WTC11 (cell line): Measurements from ENCODE around the gene CCT6A. TPM values are rescaled to one million over a fixed set of nuclear protein-coding genes. Genes with fewer than 3 reads are reported as not detected.
"Not testable (repeated sequence)": the region's sequence is repeated elsewhere in the genome, so short reads cannot be mapped to it uniquely, and the experiment has no call there.

ENCODE experiments used
- ATAC-seq: fragments of 200-7000 bp; cut with Tn5 transposase; 2 replicates; pipeline ENCODE4 v1.10.0; 2021; ENCODE audit warnings: mild to moderate bottlenecking, moderate library complexity
- CTCF ChIA-PET: fragments of 300-600 bp; sonication (Branson Sonifier 250); formaldehyde crosslinking; loops from one replicate; lab custom pipeline; 2021; ENCODE audit warnings: antibody characterized with exemption; lab: Charles Lee
- POLR2A ChIA-PET: fragments of 350-600 bp; sonication (Branson Sonifier 250); formaldehyde crosslinking; loops from one replicate; lab custom pipeline; 2021; ENCODE audit warnings: antibody characterized with exemption; lab: Charles Lee
- DNase-seq: peaks from one replicate; pipeline ENCODE4 v3.0.0; 2021; ENCODE audit warnings: low spot score
- H3K27ac Mint-ChIP-seq: 2 replicates; pipeline ENCODE4 v1.8.0; 2021; ENCODE audit warnings: mixed read lengths
- H3K27me3 Mint-ChIP-seq: 2 replicates; pipeline ENCODE4 v1.8.0; 2021; ENCODE audit warnings: low read depth, mild to moderate bottlenecking, moderate library complexity, mixed read lengths
- H3K36me3 Mint-ChIP-seq: 2 replicates; pipeline ENCODE4 v1.8.0; 2021; ENCODE audit warnings: mixed read lengths
- H3K4me1 Mint-ChIP-seq: 2 replicates; pipeline ENCODE4 v1.8.0; 2022; ENCODE audit warnings: mixed read lengths
- H3K4me3 Mint-ChIP-seq: 2 replicates; pipeline ENCODE4 v1.8.0; 2021; ENCODE audit warnings: mild to moderate bottlenecking, moderate library complexity, mixed read lengths
- H3K9me3 Mint-ChIP-seq: 2 replicates; pipeline ENCODE4 v1.8.0; 2021; ENCODE audit warnings: mixed read lengths
- CREB1 ChIP-seq: sonication (generic); formaldehyde crosslinking; IDR thresholded peaks from 2 replicates; pipeline ENCODE4 v1.8.0; 2023; ENCODE audit warnings: mild to moderate bottlenecking, missing genetic modification reagents
- FOXK1 ChIP-seq: sonication (generic); formaldehyde crosslinking; IDR thresholded peaks from 2 replicates; pipeline ENCODE4 v1.8.0; 2022; ENCODE audit warnings: mild to moderate bottlenecking, moderate library complexity, missing genetic modification reagents
- FOXP1 ChIP-seq: sonication (generic); formaldehyde crosslinking; IDR thresholded peaks from 2 replicates; pipeline ENCODE4 v1.8.0; 2022; ENCODE audit warnings: missing genetic modification reagents, mild to moderate bottlenecking, moderate library complexity, borderline replicate concordance
- GABPB1 ChIP-seq: sonication (generic); formaldehyde crosslinking; IDR thresholded peaks from 2 replicates; pipeline ENCODE4 v1.8.1; 2023; ENCODE audit warnings: mild to moderate bottlenecking, missing genetic modification reagents
- NFYB ChIP-seq: sonication (generic); formaldehyde crosslinking; conservative IDR thresholded peaks from 2 replicates; pipeline ENCODE4 v1.8.0; 2022; ENCODE audit warnings: low read depth, missing genetic modification reagents
- OVOL2 ChIP-seq: fragments of 250-450 bp; sonication (Bioruptor Pico); IDR thresholded peaks from 2 replicates; pipeline ENCODE4 v1.9.0; 2021; ENCODE audit warnings: mild to moderate bottlenecking, borderline replicate concordance
- PRDM15 ChIP-seq: sonication (generic); formaldehyde crosslinking; IDR thresholded peaks from 2 replicates; pipeline ENCODE4 v1.8.0; 2022; ENCODE audit warnings: missing genetic modification reagents
- total RNA-seq: library from RNA; stranded (reverse); gene quantifications from 3 replicates; pipeline ENCODE4 v1.2.3, GENCODE V29; 2021
- TF ChIP-seq, protein P1 (sequence below): fragments of 250-450 bp; sonication (Bioruptor Pico); IDR thresholded peaks from 2 replicates; pipeline ENCODE4 v2.1.2; 2022; ENCODE audit warnings: mild to moderate bottlenecking, moderate library complexity
- TF ChIP-seq, protein P2 (sequence below): sonication (generic); formaldehyde crosslinking; IDR thresholded peaks from 2 replicates; pipeline ENCODE4 v1.8.0; 2022; ENCODE audit warnings: mild to moderate bottlenecking, missing genetic modification reagents
- TF ChIP-seq, protein P3 (sequence below): sonication (generic); formaldehyde crosslinking; conservative IDR thresholded peaks from 2 replicates; pipeline ENCODE4 v1.8.1; 2022; ENCODE audit warnings: mild to moderate bottlenecking, missing genetic modification reagents
- TF ChIP-seq, protein P4 (sequence below): sonication (generic); formaldehyde crosslinking; IDR thresholded peaks from 2 replicates; pipeline ENCODE4 v1.8.0; 2023; ENCODE audit warnings: mild to moderate bottlenecking, missing genetic modification reagents

The CCT6A gene
- total RNA-seq, 1 experiment from 2014 or later, result 246 TPM

DNA sequence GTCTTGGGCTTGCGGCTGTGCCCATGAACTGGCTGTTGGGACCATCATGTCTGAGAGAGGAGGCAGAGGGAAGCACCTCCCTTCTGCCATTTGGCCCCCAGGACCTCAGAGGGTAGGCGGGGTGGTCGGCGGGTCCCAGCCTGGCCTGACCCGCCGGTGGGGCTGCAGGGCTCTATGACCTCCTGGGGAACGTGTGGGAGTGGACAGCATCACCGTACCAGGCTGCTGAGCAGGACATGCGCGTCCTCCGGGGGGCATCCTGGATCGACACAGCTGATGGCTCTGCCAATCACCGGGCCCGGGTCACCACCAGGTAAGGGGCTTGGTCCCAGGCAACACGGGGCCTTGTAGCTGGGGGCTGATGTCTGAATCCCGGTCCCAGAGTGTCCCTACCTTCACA is 26.6 kb downstream of the CCT6A start:
- DNase-seq, result no peak

DNA sequence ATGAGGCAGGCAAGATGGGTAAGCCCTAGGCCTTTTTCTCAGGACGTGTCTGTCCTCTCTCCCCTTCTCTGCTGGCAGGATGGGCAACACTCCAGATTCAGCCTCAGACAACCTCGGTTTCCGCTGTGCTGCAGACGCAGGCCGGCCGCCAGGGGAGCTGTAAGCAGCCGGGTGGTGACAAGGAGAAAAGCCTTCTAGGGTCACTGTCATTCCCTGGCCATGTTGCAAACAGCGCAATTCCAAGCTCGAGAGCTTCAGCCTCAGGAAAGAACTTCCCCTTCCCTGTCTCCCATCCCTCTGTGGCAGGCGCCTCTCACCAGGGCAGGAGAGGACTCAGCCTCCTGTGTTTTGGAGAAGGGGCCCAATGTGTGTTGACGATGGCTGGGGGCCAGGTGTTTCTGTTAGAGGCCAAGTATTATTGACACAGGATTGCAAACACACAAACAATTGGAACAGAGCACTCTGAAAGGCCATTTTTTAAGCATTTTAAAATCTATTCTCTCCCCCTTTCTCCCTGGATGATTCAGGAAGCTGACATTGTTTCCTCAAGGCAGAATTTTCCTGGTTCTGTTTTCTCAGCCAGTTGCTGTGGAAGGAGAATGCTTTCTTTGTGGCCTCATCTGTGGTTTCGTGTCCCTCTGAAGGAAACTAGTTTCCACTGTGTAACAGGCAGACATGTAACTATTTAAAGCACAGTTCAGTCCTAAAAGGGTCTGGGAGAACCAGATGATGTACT is 28.1 kb downstream of the CCT6A start:
- Mint-ChIP-seq H3K27ac (no peak overlapping the region), H3K4me1 (no peaks in the 10 kb centered on the region), H3K27me3 (no peaks in the 10 kb centered on the region), H3K4me3 (no peak overlapping the region), H3K36me3 (peaks cover 36% of the 10 kb centered on the region)
- DNase-seq (peak; percentile 26), ATAC-seq (peak; percentile 73)
- POLR2A ChIA-PET, result no interaction called here
- CTCF ChIA-PET, result interaction anchor here (0.5 to 1.6 kb wide), 9 partner anchors 9 to 793 kb away, joined by 3 to 7 read pairs (median 4); partner anchors contain the start of genes CCT6A, PHKG1, PSPH and SUMF2
- peak; percentile 42; the same call in 1 of the 2 replicates for TF ChIP-seq GABPB1 (CRISPR knock-in tag)
- no peak for TF ChIP-seq OVOL2
- TF ChIP-seq, all 79 proteins: peak for 1
- H3K9me3 Mint-ChIP-seq, result no peaks in the 10 kb centered on the region

More for the DNA sequence above, 26.6 kb downstream of the CCT6A start:
- TF ChIP-seq, protein P1, sequence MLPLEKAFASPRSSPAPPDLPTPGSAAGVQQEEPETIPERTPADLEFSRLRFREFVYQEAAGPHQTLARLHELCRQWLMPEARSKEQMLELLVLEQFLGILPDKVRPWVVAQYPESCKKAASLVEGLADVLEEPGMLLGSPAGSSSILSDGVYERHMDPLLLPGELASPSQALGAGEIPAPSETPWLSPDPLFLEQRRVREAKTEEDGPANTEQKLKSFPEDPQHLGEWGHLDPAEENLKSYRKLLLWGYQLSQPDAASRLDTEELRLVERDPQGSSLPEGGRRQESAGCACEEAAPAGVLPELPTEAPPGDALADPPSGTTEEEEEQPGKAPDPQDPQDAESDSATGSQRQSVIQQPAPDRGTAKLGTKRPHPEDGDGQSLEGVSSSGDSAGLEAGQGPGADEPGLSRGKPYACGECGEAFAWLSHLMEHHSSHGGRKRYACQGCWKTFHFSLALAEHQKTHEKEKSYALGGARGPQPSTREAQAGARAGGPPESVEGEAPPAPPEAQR (CRISPR knock-in tag), result no peak
- TF ChIP-seq, protein P2, sequence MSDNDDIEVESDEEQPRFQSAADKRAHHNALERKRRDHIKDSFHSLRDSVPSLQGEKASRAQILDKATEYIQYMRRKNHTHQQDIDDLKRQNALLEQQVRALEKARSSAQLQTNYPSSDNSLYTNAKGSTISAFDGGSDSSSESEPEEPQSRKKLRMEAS (CRISPR knock-in tag), result no peak
- TF ChIP-seq FOXK1 (CRISPR knock-in tag) (no peak), NFYB (CRISPR knock-in tag) (no peak), CREB1 (CRISPR knock-in tag) (no peak)
- TF ChIP-seq, protein P3, sequence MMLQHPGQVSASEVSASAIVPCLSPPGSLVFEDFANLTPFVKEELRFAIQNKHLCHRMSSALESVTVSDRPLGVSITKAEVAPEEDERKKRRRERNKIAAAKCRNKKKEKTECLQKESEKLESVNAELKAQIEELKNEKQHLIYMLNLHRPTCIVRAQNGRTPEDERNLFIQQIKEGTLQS, result no peak
- TF ChIP-seq, protein P4, sequence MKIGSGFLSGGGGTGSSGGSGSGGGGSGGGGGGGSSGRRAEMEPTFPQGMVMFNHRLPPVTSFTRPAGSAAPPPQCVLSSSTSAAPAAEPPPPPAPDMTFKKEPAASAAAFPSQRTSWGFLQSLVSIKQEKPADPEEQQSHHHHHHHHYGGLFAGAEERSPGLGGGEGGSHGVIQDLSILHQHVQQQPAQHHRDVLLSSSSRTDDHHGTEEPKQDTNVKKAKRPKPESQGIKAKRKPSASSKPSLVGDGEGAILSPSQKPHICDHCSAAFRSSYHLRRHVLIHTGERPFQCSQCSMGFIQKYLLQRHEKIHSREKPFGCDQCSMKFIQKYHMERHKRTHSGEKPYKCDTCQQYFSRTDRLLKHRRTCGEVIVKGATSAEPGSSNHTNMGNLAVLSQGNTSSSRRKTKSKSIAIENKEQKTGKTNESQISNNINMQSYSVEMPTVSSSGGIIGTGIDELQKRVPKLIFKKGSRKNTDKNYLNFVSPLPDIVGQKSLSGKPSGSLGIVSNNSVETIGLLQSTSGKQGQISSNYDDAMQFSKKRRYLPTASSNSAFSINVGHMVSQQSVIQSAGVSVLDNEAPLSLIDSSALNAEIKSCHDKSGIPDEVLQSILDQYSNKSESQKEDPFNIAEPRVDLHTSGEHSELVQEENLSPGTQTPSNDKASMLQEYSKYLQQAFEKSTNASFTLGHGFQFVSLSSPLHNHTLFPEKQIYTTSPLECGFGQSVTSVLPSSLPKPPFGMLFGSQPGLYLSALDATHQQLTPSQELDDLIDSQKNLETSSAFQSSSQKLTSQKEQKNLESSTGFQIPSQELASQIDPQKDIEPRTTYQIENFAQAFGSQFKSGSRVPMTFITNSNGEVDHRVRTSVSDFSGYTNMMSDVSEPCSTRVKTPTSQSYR, result no peak
- H3K27me3 Mint-ChIP-seq, result no peaks in the 10 kb centered on the region
- no peaks in the 10 kb centered on the region for H3K9me3 Mint-ChIP-seq
- ATAC-seq, result no peak
- POLR2A ChIA-PET, result interaction anchor here (1.1 kb wide), 1 partner anchor 44 kb away, joined by 3 read pairs; no protein-coding TSS in a partner anchor
- no peak overlapping the region for H3K27ac Mint-ChIP-seq
- peaks cover 3% of the 10 kb centered on the region for H3K4me1 Mint-ChIP-seq
- H3K4me3 Mint-ChIP-seq, result no peak overlapping the region
- H3K36me3 Mint-ChIP-seq, result peaks cover 36% of the 10 kb centered on the region
- CTCF ChIA-PET, result interaction anchor here (1.0 kb wide), 1 partner anchor 13 kb away, joined by 5 read pairs; no protein-coding TSS in a partner anchor

GRCh38 chr7:56080726-56081435 is 29.3 kb downstream of the CCT6A start:
- H3K27ac Mint-ChIP-seq, H3K4me1 Mint-ChIP-seq, H3K4me3 Mint-ChIP-seq, H3K27me3 Mint-ChIP-seq, H3K9me3 Mint-ChIP-seq, ATAC-seq, POLR2A ChIA-PET, DNase-seq: not testable (repeated sequence)
- CTCF ChIA-PET, result interaction anchor here (1.4 to 1.6 kb wide), 2 partner anchors 14 to 72 kb away, joined by 3 to 5 read pairs; no protein-coding TSS in a partner anchor
- peaks cover 32% of the 10 kb centered on the region for H3K36me3 Mint-ChIP-seq

GRCh38 chr7:56081626-56082340 is 30.2 kb downstream of the CCT6A start:
- H3K36me3 Mint-ChIP-seq, result peaks cover 27% of the 10 kb centered on the region
- ChIA-PET POLR2A (no interaction called here), CTCF (no interaction called here)
- H3K9me3 Mint-ChIP-seq, result no peaks in the 10 kb centered on the region
- H3K27ac Mint-ChIP-seq, result no peak overlapping the region
- H3K27me3 Mint-ChIP-seq, result no peaks in the 10 kb centered on the region
- ATAC-seq, result no peak
- H3K4me1 Mint-ChIP-seq, result no peaks in the 10 kb centered on the region
- no peak overlapping the region for H3K4me3 Mint-ChIP-seq
- DNase-seq, result no peak
- no peak for TF ChIP-seq PRDM15 (CRISPR knock-in tag)
- no peak for TF ChIP-seq FOXP1 (CRISPR knock-in tag)
